K562 (cell line): Measurements from ENCODE around the gene STUB1. TPM values are rescaled to one million over a fixed set of nuclear protein-coding genes. Genes with fewer than 3 reads are reported as not detected.

Experiments used
- BRCA1 ChIP-seq, 2 experiments: fragments of 450-650 bp in 1 of 2; sonication (generic) in 1 of 2; formaldehyde crosslinking in 1 of 2; IDR thresholded peaks; 2 replicates each; pipeline versions ENCODE4 v1.5.0 to v1.6.1; 2017 to 2020; ENCODE audit warnings: mild to moderate bottlenecking in 1 of 2, missing genetic modification reagents in 1 of 2
- BRD4 ChIP-seq: fragments of 200-600 bp; sonication (generic); IDR thresholded peaks from 2 replicates; pipeline ENCODE4 v1.6.1; 2017; ENCODE audit warnings: inconsistent platforms
- E2F5 ChIP-seq: sonication (generic); formaldehyde crosslinking; IDR thresholded peaks from 2 replicates; pipeline ENCODE4 v1.8.0; 2022; ENCODE audit warnings: mild to moderate bottlenecking, missing genetic modification reagents
- ETS1 ChIP-seq: conservative IDR thresholded peaks from 2 replicates; pipeline ENCODE4 v1.6.1; 2011; ENCODE audit warnings: low read depth, mild to moderate bottlenecking, low read length; ENCODE audit not compliant: control insufficient read depth
- KDM5B ChIP-seq: fragments of 200-600 bp; sonication (generic); IDR thresholded peaks from 2 replicates; pipeline ENCODE4 v1.6.1; 2012; ENCODE audit warnings: low read depth, mild to moderate bottlenecking, moderate library complexity, low read length, control low read depth, inconsistent platforms; ENCODE audit not compliant: insufficient replicate concordance
- KLF13 ChIP-seq: fragments of 450-650 bp; IDR thresholded peaks from 2 replicates; pipeline ENCODE4 v1.6.1; 2016; ENCODE audit warnings: missing genetic modification characterization, low read depth, mild to moderate bottlenecking, missing compliant biosample characterization, moderate library complexity, borderline replicate concordance
- L3MBTL2 ChIP-seq: fragments of 450-650 bp; IDR thresholded peaks from 2 replicates; pipeline ENCODE4 v1.6.1; 2016; ENCODE audit warnings: mild to moderate bottlenecking, moderate library complexity
- LEF1 ChIP-seq: fragments of 450-650 bp; IDR thresholded peaks from 2 replicates; pipeline ENCODE4 v1.6.1; 2016; ENCODE audit warnings: mild to moderate bottlenecking
- NFRKB ChIP-seq: fragments of 450-650 bp; IDR thresholded peaks from 2 replicates; pipeline ENCODE4 v1.6.1; 2016; ENCODE audit warnings: low read depth
- PHB ChIP-seq: fragments of 250-450 bp; sonication (Bioruptor Pico); IDR thresholded peaks from 2 replicates; pipeline ENCODE4 v1.5.0; 2021
- POLR2A ChIP-seq: fragments of 450-650 bp; conservative IDR thresholded peaks from 2 replicates; pipeline ENCODE4 v1.6.1; 2016
- SFPQ ChIP-seq: fragments of 200-400 bp; formaldehyde crosslinking; IDR thresholded peaks from 2 replicates; pipeline ENCODE4 v1.6.1; 2017; ENCODE audit warnings: mild to moderate bottlenecking, low read depth, low read length, moderate library complexity
- TCF7L2 ChIP-seq: fragments of 150-350 bp; IDR thresholded peaks from 2 replicates; pipeline ENCODE4 v1.6.1; 2016; ENCODE audit warnings: low read depth, mild to moderate bottlenecking, low read length, moderate library complexity
- THRB ChIP-seq: fragments of 450-650 bp; formaldehyde crosslinking; conservative IDR thresholded peaks from 2 replicates; pipeline ENCODE4 v1.4.0; 2022; ENCODE audit warnings: mild to moderate bottlenecking, missing genetic modification characterization
- U2AF1 ChIP-seq: fragments of 200-400 bp; formaldehyde crosslinking; optimal IDR thresholded peaks from 2 replicates; pipeline ENCODE3; 2017; ENCODE audit warnings: mild to moderate bottlenecking, low read depth, low read length, moderate library complexity
- YY1 ChIP-seq, 3 experiments: IDR thresholded peaks; 2 replicates each; pipeline ENCODE4 v1.6.1; 2011; ENCODE audit warnings: low read length in 2 of 3, mild to moderate bottlenecking in 2 of 3, moderate library complexity in 2 of 3, borderline replicate concordance in 1 of 3, control low read depth in 1 of 3, low read depth in 1 of 3; ENCODE audit not compliant: insufficient read depth in 3 of 3, insufficient replicate concordance in 2 of 3, control insufficient read depth in 1 of 3, insufficient read length in 1 of 3; ENCODE audit errors: extremely low read depth in 1 of 3
- ZFP30 ChIP-seq: fragments of 250-450 bp; sonication (Bioruptor Pico); IDR thresholded peaks from 2 replicates; pipeline ENCODE4 v1.8.0; 2022; ENCODE audit warnings: moderate library complexity, mild to moderate bottlenecking, inconsistent platforms, borderline replicate concordance
- ZNF778 ChIP-seq: fragments of 450-650 bp; formaldehyde crosslinking; IDR thresholded peaks from 2 replicates; pipeline ENCODE4 v1.4.0; 2020; ENCODE audit warnings: mild to moderate bottlenecking, moderate library complexity
- polyA plus RNA-seq, 8 experiments: library from polyadenylated mRNA; depleted of rRNA in 4 of 8; stranded (reverse) in 5 of 8; unstranded in 3 of 8; fragments of >200 nt; fragmentation: Nextera tagmentation in 2 of 8; fragmentation: Illumina TruSeq in 1 of 8; extraction: Ambion mirVana in 2 of 8; extraction: Trizol in 1 of 8; gene quantifications; 2 replicates each; pipeline versions ENCODE4 v1.2.1 to v1.2.3, GENCODE V29; 2011 to 2014; ENCODE audit warnings: inconsistent platforms in 1 of 8, missing spikeins in 1 of 8
- total RNA-seq, 7 experiments: library from RNA; depleted of rRNA in 6 of 7; stranded (reverse); fragments of >200 nt in 6 of 7; fragmentation: Illumina TruSeq in 2 of 7; extraction: Trizol in 2 of 7; gene quantifications; 2 replicates each; pipeline versions ENCODE4 v1.2.1 to v1.2.3, GENCODE V29; 2011 to 2021; ENCODE audit warnings: low replicate concordance in 1 of 7

The STUB1 gene
- total and polyA plus RNA-seq, 9 of the 15 experiments (the other 6 are each of a cell fraction or from before 2014, with no cell fraction given), result 10.6 to 251 (median 152) TPM

- TF ChIP-seq ZFP30 (no peak), ZNF778 (no peak), PHB (CRISPR knock-in tag) (0 out of 2 replicates have a peak, but pooled peaks have one; percentile 13), NFRKB (no peak), TCF7L2 (no peak), KDM5B (peak; percentile 82), KLF13 (tag) (peak; percentile 86), SFPQ (no peak), L3MBTL2 (peak; percentile 98), E2F5 (peak; percentile 70; the same call in 1 of the 2 replicates), U2AF1 (peak; percentile 73), BRD4 (peak; percentile 97), POLR2A (peak; percentile 69), BRCA1 (IDR thresholded peaks at IDR 0.05) (no peak), BRCA1 (CRISPR knock-in tag; IDR thresholded peaks at IDR 0.05) (no peak), THRB (CRISPR knock-in tag) (0 out of 2 replicates have a peak, but pooled peaks have one; percentile 57), YY1 (IDR thresholded peaks at IDR 0.05; ENCODE audit: borderline replicate concordance in 1 of 3, control insufficient read depth in 1 of 3, extremely low read depth in 1 of 3, insufficient read depth in 3 of 3, insufficient read length in 1 of 3, insufficient replicate concordance in 2 of 3, low read depth in 1 of 3, low read length in 2 of 3) (peak; percentile 3 to 68 (median 62)), ETS1 (peak; percentile 92), LEF1 (no peak)
These were observed 43.8 kb upstream of the STUB1 start, which contains the start of gene METTL26 (continued) for GRCh38 chr16:636206-637080.
